ENCODE data around the gene MMADHC. TPM values are rescaled to one million over a fixed set of nuclear protein-coding genes. Genes with fewer than 3 reads are reported as not detected.

The MMADHC gene
- total and polyA plus RNA-seq, 9 donors = 67.0 to 81.0 (median 73.5) TPM

GRCh38 chr2:149537092-149537726, 50.4 kb downstream of the MMADHC start:
- 0% methylated on average over 1 of the region's 1 CpG for WGBS, 3 donors
- no peak overlapping the region for H3K27ac ChIP-seq
- no peaks in the 10 kb centered on the region for H3K9me3 ChIP-seq
- no peak overlapping the region for H3K4me3 ChIP-seq
- DNase-seq = no peak
- H3K27me3 ChIP-seq = no peaks in the 10 kb centered on the region
- no peaks in the 10 kb centered on the region for H3K36me3 ChIP-seq
- intact Hi-C loops (cut with DNase I) = no loop called here
- TF ChIP-seq POLR2A (IDR thresholded peaks at IDR 0.05) (no peak), CTCF (IDR thresholded peaks at IDR 0.05) (no peak), EP300 (IDR thresholded peaks at IDR 0.05) (no peak)
- no peaks in the 10 kb centered on the region for H3K4me1 ChIP-seq (ENCODE audit: insufficient read depth)

- TF ChIP-seq EP300 (IDR thresholded peaks at IDR 0.05) = no peak
- no peak for TF ChIP-seq CTCF (IDR thresholded peaks at IDR 0.05)
- no peak for TF ChIP-seq POLR2A (IDR thresholded peaks at IDR 0.05)
- no peaks in the 10 kb centered on the region for H3K36me3 ChIP-seq
- no peaks in the 10 kb centered on the region for H3K4me1 ChIP-seq (ENCODE audit: insufficient read depth)
- no peaks in the 10 kb centered on the region for H3K9me3 ChIP-seq
- no peak overlapping the region for H3K27ac ChIP-seq
- no peak overlapping the region for H3K4me3 ChIP-seq
- no peak for DNase-seq
- intact Hi-C loops (cut with DNase I) = no loop called here
- no peaks in the 10 kb centered on the region for H3K27me3 ChIP-seq
Measured at GRCh38 chr2:149536649-149537048, 50.9 kb downstream of the MMADHC start.

GRCh38 chr2:149534674-149535073, 52.9 kb downstream of the MMADHC start:
- Histone ChIP-seq H3K4me1 (ENCODE audit: insufficient read depth) (no peaks in the 10 kb centered on the region), H3K9me3 (no peaks in the 10 kb centered on the region), H3K27ac (no peak overlapping the region), H3K27me3 (no peaks in the 10 kb centered on the region), H3K4me3 (no peak overlapping the region), H3K36me3 (no peaks in the 10 kb centered on the region)
- 68 to 82% (median 75%) methylated on average over 7 of the region's 7 CpGs for WGBS, 3 donors
- intact Hi-C loops (cut with DNase I) = no loop called here
- no peak for DNase-seq
- TF ChIP-seq POLR2A (IDR thresholded peaks at IDR 0.05) = no peak
- no peak for TF ChIP-seq CTCF (IDR thresholded peaks at IDR 0.05)
- TF ChIP-seq EP300 (IDR thresholded peaks at IDR 0.05) = no peak

- TF ChIP-seq EP300 (IDR thresholded peaks at IDR 0.05) (no peak), POLR2A (IDR thresholded peaks at IDR 0.05) (no peak), CTCF (IDR thresholded peaks at IDR 0.05) (no peak)
- H3K4me1 ChIP-seq (ENCODE audit: insufficient read depth) = no peaks in the 10 kb centered on the region
- 43 to 68% (median 55%) methylated on average over 3 of the region's 3 CpGs for WGBS, 3 donors
Measured at GRCh38 chr2:149528983-149529382, 58.6 kb downstream of the MMADHC start.

More at GRCh38 chr2:149528983-149529382, 58.6 kb downstream of the MMADHC start:
- no peak overlapping the region for H3K4me3 ChIP-seq
- no peak for DNase-seq
- no peaks in the 10 kb centered on the region for H3K9me3 ChIP-seq
- H3K27me3 ChIP-seq = no peaks in the 10 kb centered on the region
- intact Hi-C loops (cut with DNase I) = no loop called here
- no peak overlapping the region for H3K27ac ChIP-seq
- H3K36me3 ChIP-seq = no peaks in the 10 kb centered on the region
